Measurements from ENCODE around the gene STK38. TPM values are rescaled to one million over a fixed set of nuclear protein-coding genes. Genes with fewer than 3 reads are reported as not detected.
A peak's percentile ranks its signal among the peaks of the same experiment; 100 is the strongest.

STK38 gene
- total RNA-seq, 1 donor from 2014 or later = 26.8 TPM

- no peak overlapping the region for H3K27ac Mint-ChIP-seq (ENCODE audit: unreplicated experiment)
- H3K36me3 Mint-ChIP-seq (ENCODE audit: low read depth) = peaks cover 24% of the 10 kb centered on the region
- TF ChIP-seq CTCF (conservative IDR thresholded peaks at IDR 0.05) = no peak
- H3K9me3 Mint-ChIP-seq = no peaks in the 10 kb centered on the region
- no peak for DNase-seq (ENCODE audit: low read depth, low spot score)
- no peak overlapping the region for H3K4me3 Mint-ChIP-seq
- H3K27me3 Mint-ChIP-seq (ENCODE audit: low read depth) = no peaks in the 10 kb centered on the region
- H3K4me1 Mint-ChIP-seq = peaks cover 4% of the 10 kb centered on the region
These were observed 43.1 kb downstream of the STK38 start for GRCh38 chr6:36504181-36504580.

- H3K4me1 Mint-ChIP-seq = peaks cover 4% of the 10 kb centered on the region
These were observed 45.6 kb downstream of the STK38 start for GRCh38 chr6:36501686-36502085.

DNA sequence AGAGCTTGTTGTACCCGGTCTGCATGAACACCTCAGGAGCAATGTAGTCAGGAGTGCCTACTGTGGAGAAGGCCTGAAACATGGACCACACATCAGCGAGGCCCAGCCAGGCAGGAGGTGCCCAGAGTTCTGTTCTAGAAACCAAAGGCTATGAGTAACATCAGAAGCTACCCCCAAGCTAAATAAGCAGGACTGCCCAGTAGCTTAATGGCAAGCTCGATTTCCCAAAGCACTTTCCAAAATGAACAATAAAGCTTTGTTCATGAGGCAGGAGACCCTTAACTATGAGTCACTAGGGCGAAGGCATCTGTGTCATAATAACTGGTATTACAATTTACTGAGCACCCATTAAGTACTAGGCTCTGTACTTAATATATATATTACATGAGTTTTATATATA is 47.4 kb downstream of the STK38 start:
- Mint-ChIP-seq H3K4me1 (peaks cover 4% of the 10 kb centered on the region), H3K4me3 (no peak overlapping the region), H3K27ac (ENCODE audit: unreplicated experiment) (no peak overlapping the region), H3K36me3 (ENCODE audit: low read depth) (peaks cover 30% of the 10 kb centered on the region), H3K9me3 (no peaks in the 10 kb centered on the region), H3K27me3 (ENCODE audit: low read depth) (no peaks in the 10 kb centered on the region)
- no peak for TF ChIP-seq CTCF (conservative IDR thresholded peaks at IDR 0.05)
- DNase-seq (ENCODE audit: low read depth, low spot score) = no peak

More at GRCh38 chr6:36501686-36502085, 45.6 kb downstream of the STK38 start:
- Mint-ChIP-seq H3K27me3 (ENCODE audit: low read depth) (no peaks in the 10 kb centered on the region), H3K9me3 (no peaks in the 10 kb centered on the region), H3K27ac (ENCODE audit: unreplicated experiment) (no peak overlapping the region), H3K4me3 (no peak overlapping the region), H3K36me3 (ENCODE audit: low read depth) (peaks cover 20% of the 10 kb centered on the region)
- DNase-seq (ENCODE audit: low read depth, low spot score) = no peak
- no peak for TF ChIP-seq CTCF (conservative IDR thresholded peaks at IDR 0.05)

DNA sequence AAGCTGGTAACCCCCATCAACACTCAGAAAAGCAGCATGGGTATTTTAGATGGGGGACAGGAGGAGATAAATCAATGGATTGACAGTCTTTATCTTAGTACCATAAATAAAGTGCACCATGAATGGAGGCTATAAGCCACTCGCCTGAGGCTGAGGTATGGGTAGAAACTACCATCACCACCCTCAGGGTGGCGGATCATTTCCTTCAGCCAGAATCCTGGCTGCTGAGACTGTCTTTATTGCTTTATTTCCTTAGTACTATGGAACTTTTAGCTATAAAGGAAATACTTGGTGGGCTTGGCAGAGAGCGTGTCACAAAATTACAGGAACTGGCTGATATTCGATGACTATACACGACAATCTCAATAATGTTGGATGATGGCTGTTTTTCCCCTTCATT is 52.2 kb downstream of the STK38 start:
- H3K27me3 Mint-ChIP-seq (ENCODE audit: low read depth) = no peaks in the 10 kb centered on the region
- peaks cover 39% of the 10 kb centered on the region for H3K36me3 Mint-ChIP-seq (ENCODE audit: low read depth)
- H3K9me3 Mint-ChIP-seq = no peaks in the 10 kb centered on the region
- TF ChIP-seq CTCF (conservative IDR thresholded peaks at IDR 0.05) = no peak
- peaks cover 18% of the 10 kb centered on the region for H3K4me1 Mint-ChIP-seq
- no peak for DNase-seq (ENCODE audit: low read depth, low spot score)
- H3K4me3 Mint-ChIP-seq = no peak overlapping the region
- H3K27ac Mint-ChIP-seq (ENCODE audit: unreplicated experiment) = no peak overlapping the region

DNA sequence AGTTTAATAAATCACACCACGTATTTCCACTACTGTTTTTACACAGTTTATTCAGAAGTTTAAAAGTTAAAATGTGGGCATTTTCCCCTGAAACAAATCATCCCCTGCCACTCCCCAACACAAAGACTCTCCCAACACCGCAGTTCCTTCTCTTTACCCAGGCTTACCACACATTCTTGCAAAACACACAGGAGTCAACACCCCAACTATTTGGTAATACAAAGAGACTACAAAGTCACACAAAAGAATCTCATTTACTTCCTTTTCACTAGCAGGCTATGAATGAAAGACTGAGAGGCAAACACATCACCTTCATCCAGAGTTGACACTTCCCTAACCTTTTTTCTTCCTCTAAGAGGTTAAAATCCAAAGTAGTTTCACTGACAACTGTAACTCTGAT is 53.4 kb downstream of the STK38 start:
- H3K27ac Mint-ChIP-seq (ENCODE audit: unreplicated experiment) = peak overlapping the region; percentile 30
- no peaks in the 10 kb centered on the region for H3K27me3 Mint-ChIP-seq (ENCODE audit: low read depth)
- H3K36me3 Mint-ChIP-seq (ENCODE audit: low read depth) = peaks cover 35% of the 10 kb centered on the region
- TF ChIP-seq CTCF (conservative IDR thresholded peaks at IDR 0.05) = no peak
- peak overlapping the region; percentile 1 for H3K4me3 Mint-ChIP-seq
- no peak for DNase-seq (ENCODE audit: low read depth, low spot score)
- H3K4me1 Mint-ChIP-seq = peaks cover 14% of the 10 kb centered on the region
- no peaks in the 10 kb centered on the region for H3K9me3 Mint-ChIP-seq

DNA sequence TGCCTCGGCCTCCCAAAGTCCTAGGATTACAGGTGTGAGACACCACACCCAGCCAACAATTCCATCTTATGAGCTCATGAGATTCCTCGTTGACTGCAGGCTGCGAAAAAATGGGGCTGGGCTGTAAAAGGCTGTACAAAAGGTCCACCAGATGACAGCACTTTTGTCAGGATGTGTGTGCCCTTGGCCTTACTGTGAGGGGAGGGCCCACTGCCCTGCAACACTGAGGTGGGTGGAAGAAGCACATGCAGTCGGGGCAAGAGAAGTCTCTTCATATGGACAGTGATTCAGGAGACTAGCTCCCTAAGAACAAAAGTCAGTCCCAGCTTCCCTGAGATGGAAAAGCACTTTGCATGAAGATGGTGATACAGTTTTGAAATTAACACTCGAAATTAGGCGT is 54.0 kb downstream of the STK38 start:
- Mint-ChIP-seq H3K36me3 (ENCODE audit: low read depth) (peaks cover 35% of the 10 kb centered on the region), H3K27me3 (ENCODE audit: low read depth) (no peaks in the 10 kb centered on the region), H3K4me1 (peaks cover 14% of the 10 kb centered on the region), H3K9me3 (no peaks in the 10 kb centered on the region), H3K27ac (ENCODE audit: unreplicated experiment) (peak overlapping the region; percentile 70), H3K4me3 (no peak overlapping the region)
- DNase-seq (ENCODE audit: low read depth, low spot score) = no peak
- no peak for TF ChIP-seq CTCF (conservative IDR thresholded peaks at IDR 0.05)
